Heart left ventricle (tissue), 13 donors: ENCODE results near the gene CALR3.

Experiments used
- POLR2A ChIP-seq, 2 donors: fragments of 450-650 bp; IDR thresholded peaks; one replicate each; pipeline ENCODE4 v1.6.1; 2017; ENCODE audit warnings: antibody characterized with exemption in 2 of 2, mild to moderate bottlenecking in 2 of 2, moderate library complexity in 2 of 2
- TF ChIP-seq, protein P1 (sequence below), 12 donors: fragments of 200-600 bp; sonication (generic) in 4 of 12; IDR thresholded peaks; one replicate each; pipeline versions ENCODE4 v1.5.0 to v1.8.0; 2018 to 2022; ENCODE audit warnings: antibody characterized with exemption in 12 of 12, mild to moderate bottlenecking in 5 of 12
- donor health status: ischemic (EF 13 %, LVEDD 7.1; RV severe dilation, severe dysfunction).
- donor health status: DM: no; HTN: yes; CAD: no.
- donor health status: DM: no; HTN: no; CAD: no.
- donor health status: ischemic (EF 25% LVEDD 6.9; RV normal size, moderate dysfunction).
- donor health status: ischemic (EF 25% LVEDD 5.7; RV mildly dilated, moderate dysfunction).
- donor health status: ischemic (EF 35%, LVEDD 5.7; RV mildly dilated, moderate dysfunction).
- donor health status: nonischemic (EF 11% LVEDD 7.7; RV severe dilation, severe dysfunction).
- donor health status: DM: yes; HTN: yes; CAD: no.
- donor health status: PGD.
- donor health status: ischemic (EF 29% LVEDD 5.4; RV normal size, mild dysfunction).
- donor health status: nonischemic (EF 23%, LVEDD 6.1; RV moderate dilation, normal function).

GRCh38 chr19:16457954-16458331, 38.0 kb downstream of the CALR3 start:
- TF ChIP-seq, protein P1, sequence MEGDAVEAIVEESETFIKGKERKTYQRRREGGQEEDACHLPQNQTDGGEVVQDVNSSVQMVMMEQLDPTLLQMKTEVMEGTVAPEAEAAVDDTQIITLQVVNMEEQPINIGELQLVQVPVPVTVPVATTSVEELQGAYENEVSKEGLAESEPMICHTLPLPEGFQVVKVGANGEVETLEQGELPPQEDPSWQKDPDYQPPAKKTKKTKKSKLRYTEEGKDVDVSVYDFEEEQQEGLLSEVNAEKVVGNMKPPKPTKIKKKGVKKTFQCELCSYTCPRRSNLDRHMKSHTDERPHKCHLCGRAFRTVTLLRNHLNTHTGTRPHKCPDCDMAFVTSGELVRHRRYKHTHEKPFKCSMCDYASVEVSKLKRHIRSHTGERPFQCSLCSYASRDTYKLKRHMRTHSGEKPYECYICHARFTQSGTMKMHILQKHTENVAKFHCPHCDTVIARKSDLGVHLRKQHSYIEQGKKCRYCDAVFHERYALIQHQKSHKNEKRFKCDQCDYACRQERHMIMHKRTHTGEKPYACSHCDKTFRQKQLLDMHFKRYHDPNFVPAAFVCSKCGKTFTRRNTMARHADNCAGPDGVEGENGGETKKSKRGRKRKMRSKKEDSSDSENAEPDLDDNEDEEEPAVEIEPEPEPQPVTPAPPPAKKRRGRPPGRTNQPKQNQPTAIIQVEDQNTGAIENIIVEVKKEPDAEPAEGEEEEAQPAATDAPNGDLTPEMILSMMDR (IDR thresholded peaks at IDR 0.05): no peak
- TF ChIP-seq POLR2A (IDR thresholded peaks at IDR 0.05): no peak
